NCI-H1048 (cell line): Measurements from ENCODE around the gene GLT1D1.
"Not testable (repeated sequence)": the region's sequence is repeated elsewhere in the genome, so short reads cannot be mapped to it uniquely, and the experiment has no call there.

ENCODE experiments used
- DNase-seq: peaks from one replicate; lab custom pipeline; 2025; lab: John Stamatoyannopoulos, UW

The GLT1D1 gene

DNA sequence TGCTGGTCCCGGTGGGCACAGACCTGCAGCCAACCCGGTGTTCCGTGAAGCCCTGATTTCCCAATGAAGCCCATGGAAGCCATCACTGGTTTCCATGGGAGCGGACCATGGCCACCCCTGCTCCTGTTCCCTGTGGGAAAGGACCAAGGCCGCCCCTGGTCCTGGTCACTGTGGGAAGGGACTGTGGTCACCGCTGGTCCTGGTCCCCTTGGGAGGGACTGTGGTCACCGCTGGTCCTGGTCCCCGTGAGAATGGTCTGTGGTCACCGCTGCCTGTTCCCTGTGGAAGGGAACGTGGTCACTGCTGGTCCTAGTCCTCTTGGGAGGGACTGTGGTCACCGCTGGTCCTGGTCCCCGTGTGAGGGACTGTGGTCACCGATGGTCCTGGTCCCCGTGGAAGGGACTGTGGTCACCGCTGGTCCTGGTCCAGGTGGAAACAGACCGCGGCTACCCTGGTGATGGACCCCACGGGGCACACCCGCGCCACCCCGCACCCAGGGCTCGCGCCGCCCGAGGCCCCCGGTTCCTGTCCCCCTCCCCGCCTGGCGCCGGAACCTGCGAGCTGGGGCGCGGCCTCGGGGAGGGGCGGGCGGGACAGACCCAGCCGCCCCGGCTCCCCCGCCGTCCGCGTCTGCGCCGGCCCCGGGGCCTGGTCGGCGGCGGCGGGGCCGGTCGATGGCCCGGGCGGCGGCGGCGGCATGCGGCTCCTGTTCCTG, at the start of gene GLT1D1:
Gene GLT1D1, plus strand, starts transcription at position 594 of the 715 bp plus-strand sequence. Its CDS starts 104 bp downstream, at position 698.
- no peak for DNase-seq

DNA sequence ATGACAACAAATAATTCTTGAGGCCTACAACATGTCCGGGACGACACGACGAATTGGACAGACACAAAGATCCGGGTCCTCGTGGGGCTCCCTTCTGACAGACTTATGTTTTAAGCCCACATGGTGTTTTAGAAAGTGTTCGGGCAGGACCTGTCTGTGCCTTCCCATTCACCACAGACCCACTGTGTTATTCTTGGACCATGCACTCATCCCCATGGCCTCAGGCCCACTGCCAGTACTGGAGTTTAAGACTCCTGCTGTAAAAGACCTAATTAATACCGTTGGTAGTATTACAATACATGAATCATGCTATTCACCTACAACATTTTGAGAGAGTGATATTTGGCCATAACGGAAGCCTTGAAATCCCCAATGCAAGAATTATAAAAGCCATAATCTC, 49.5 kb upstream of the GLT1D1 start:
- DNase-seq: no peak

DNA sequence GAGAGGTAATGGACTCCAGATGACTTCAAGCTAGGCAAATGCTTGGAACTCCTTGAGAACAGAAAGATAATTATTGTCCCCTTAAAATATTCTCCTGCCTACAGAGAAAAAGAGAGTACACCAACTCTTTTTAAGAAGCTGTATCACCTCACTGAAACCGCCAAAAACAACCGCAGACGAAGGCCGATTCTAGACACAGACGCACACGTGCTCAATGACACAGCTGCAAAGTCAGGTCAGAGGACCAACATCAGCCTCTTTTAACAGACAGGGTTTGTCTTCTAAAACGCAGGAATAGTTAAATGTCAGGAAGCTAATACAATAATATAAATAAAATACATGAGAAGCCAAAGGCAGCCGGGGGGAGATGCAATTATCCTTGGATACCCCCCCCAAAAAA, 48.5 kb upstream of the GLT1D1 start:
- DNase-seq: no peak

DNA sequence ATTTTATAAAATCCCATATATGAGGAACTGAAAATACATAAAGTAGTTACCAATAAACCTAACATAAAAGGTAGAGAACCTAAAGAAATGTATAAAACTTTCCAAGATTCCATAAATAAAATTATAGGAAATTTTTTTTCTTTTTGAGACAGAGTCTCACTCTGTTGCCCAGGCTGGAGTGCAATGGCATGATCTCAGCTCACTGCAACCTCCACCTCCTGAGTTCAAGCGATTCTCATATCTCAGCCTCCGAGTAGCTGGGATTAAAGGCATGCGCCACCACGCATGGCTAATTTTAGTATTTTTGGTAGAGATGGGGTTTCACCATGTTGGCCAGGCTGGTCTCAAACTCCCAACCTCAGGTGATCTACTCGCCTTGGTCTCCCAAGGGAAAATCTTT, 47.9 kb upstream of the GLT1D1 start:
- not testable (repeated sequence) for DNase-seq

GRCh38 chr12:128806573-128806972, 46.7 kb upstream of the GLT1D1 start:
- DNase-seq: no peak

DNA sequence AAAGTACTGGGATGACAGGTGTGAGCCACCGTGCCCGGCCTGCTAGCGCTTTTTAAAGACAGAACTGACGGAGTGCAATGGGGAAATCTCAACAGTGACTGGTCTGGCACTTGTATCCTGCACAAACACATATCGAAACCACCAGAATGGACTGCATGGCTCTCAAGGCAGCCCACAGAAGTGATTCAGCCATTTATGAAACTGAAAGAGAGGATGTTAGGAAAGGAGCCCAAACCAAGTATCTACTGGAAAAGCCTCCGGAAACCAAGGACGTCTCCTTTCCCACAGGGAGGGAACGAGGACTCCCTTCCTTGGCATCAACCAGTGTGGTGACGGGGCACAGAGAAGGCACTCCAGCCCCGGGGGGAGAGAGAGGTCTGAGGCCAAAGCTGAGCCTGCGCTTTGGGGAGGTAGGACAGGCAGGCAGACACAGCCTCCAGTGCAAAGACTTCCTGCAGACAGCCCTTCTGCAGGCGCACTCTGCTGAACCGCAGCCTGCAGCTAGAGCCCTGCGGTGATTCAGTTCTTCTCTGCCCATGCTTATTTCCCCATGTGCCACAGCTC, 46.0 kb upstream of the GLT1D1 start:
- DNase-seq: no peak

DNA sequence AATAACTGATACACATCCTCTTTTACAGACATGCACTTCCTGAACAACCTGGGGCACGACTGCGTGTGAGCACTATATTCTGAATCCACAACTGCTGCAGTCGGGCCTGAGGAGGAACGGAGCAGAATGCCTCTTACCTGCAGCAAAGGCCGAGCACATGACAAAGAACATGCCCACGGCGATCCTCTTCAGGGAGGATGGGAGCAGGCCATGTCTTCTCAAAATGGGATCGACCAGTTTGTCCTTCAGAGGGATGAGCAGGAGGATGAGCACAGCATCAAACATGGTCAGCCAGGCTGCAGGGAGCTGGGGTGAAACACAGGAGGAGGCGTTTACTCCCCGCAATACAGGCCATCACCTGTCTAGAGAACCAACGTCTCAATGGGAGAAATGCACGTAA, 44.6 kb upstream of the GLT1D1 start:
- no peak for DNase-seq

- no peak for DNase-seq
Observed at GRCh38 chr12:128810182-128811127, 42.8 kb upstream of the GLT1D1 start.

DNA sequence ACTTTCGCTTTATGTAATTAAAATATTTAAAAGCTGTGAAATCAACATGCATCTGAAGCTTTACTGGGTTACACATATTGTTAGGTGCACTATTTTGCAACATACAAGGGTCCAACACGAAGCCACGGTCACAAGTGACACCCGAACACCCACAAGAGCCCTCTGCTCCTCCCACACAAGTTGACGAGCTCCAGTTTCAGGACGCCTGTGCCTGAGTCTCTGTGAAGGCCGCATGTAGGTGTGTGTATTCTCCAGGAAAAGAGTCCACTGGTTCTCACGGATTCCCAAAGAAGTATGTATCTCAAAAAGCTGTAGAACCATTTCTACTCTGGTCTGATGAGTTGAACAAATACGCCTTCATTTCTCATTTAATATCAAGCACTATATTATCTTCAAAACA, 41.5 kb upstream of the GLT1D1 start:
- no peak for DNase-seq

- DNase-seq: no peak
Observed at GRCh38 chr12:128813392-128813791, 39.9 kb upstream of the GLT1D1 start.

GRCh38 chr12:128813883-128814282, 39.4 kb upstream of the GLT1D1 start:
- no peak for DNase-seq

- no peak for DNase-seq
Observed at GRCh38 chr12:128814411-128815261, 38.6 kb upstream of the GLT1D1 start.

DNA sequence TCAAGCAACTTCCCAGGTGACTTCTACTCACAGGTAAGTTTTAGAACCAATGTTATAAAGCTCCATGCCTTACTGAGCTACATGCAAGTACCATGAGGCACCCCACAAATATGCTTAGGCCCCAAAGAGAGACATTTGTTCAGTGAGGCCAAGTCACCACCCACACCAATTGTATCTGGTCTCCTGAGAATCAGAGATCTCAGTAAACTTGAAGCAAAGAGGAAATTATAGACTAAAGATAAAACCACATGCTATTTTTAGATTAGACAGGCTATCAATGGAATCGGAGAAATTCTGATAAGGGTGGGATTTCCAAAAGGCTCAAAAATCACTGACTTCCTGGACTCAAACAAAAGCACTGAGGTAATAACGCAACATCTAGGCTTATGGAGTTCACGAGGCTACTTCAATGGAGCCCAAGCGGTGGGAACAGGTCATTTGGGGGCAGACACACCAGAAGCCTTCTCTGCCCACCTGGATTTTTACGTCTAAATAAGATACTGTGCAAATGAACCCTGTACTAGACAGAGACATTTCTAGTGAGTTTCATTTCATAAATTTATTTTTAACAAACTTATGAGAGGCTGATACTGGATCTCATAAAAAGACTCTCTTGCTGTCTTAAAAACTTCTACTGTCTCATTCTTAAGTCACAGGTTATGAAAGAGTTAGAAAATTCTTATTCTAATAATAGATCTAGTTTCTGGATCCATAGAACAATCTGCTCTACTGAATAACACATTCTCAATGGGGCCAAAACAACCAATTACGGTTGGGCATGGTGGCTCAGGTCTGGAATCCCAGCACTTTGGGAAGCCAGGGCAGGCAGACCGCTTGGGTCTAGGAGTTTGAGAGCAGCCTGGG, 37.3 kb upstream of the GLT1D1 start:
- DNase-seq: no peak

GRCh38 chr12:128816643-128816920, 36.7 kb upstream of the GLT1D1 start:
- DNase-seq: no peak

GRCh38 chr12:128817111-128818015, 35.9 kb upstream of the GLT1D1 start:
- DNase-seq: no peak

DNA sequence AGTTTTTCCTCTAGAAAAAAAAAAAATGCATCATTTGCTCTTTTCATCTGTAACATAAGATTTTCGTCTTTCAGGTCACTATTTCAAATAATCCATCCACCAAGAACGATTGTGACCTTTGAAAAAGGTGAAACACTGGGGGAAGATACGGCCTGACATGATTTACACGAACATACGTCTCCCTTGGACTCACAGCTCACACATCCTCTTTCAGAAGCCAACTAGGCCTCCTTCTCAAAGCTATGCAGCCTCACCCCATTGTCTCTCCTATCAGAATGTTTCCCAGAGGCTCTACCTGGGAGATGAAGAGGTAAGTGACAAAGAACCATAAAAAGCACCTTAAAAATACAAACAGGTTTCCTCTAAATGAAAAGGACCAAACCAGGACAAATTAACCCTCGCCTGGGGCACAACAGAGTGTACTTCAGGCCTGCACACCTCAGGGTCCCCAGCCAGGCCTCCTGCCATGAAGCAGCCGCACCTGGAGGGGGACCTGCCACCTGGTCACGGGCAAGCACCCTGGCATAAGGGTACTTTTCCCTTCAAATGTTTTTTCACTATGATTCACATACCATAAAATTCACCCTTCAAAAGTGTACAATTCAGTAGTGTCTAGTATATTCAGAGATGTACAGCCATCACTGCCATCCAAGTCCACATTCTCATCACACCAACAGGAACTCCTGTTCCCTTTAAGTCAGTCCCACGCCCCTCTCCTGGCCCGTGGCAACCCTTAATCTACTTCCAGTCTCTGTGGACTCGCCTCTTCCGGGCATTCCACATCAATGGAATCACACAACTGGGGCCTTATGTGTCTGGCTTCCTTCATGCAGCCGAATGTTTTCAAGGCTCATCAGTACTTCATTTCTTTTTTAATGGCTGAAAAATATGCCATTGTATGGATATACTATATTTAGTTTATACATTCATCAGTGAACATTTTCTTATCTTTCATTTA, 34.9 kb upstream of the GLT1D1 start:
- DNase-seq: no peak

- DNase-seq: no peak
Observed at GRCh38 chr12:128819293-128820144, 33.8 kb upstream of the GLT1D1 start.

DNA sequence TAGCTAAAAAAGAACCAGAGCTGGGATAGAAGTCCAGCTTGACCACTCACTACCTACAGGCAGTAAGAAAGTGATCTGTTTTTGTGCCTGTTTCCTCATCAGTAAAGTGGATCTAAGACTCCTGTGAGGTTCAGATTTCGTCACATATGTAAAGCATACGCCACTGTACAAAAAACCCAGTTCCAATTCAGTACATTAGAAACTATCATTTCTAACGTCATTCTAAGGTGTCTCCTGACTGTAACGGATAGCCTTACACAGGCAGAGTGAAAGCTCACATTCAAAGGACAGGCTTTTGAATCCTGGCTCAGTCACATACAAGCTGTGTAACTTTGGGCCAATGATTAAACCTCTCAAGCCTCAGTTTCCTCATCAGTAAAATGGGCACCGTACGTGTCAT, 33.0 kb upstream of the GLT1D1 start:
- no peak for DNase-seq
